Gastrocnemius medialis (tissue), 4 donors: ENCODE results near the gene SPRED2.

ENCODE experiments used
- POLR2A ChIP-seq, 2 donors: fragments of 450-650 bp; IDR thresholded peaks; one replicate each; pipeline ENCODE4 v1.6.1; 2017; ENCODE audit warnings: antibody characterized with exemption in 2 of 2, mild to moderate bottlenecking in 2 of 2, moderate library complexity in 2 of 2
- TF ChIP-seq, protein P1 (sequence below), 5 experiments: fragments of 450-650 bp in 3 of 5; fragments of 200-600 bp in 2 of 5; sonication (generic) in 2 of 5; IDR thresholded peaks in 4 of 5; conservative IDR thresholded peaks in 1 of 5; 1 replicate in 4 of 5; 2 replicates in 1 of 5; pipeline ENCODE4 v1.5.1; 2016 to 2019; ENCODE audit warnings: antibody characterized with exemption in 5 of 5, mild to moderate bottlenecking in 3 of 5, moderate library complexity in 3 of 5

DNA sequence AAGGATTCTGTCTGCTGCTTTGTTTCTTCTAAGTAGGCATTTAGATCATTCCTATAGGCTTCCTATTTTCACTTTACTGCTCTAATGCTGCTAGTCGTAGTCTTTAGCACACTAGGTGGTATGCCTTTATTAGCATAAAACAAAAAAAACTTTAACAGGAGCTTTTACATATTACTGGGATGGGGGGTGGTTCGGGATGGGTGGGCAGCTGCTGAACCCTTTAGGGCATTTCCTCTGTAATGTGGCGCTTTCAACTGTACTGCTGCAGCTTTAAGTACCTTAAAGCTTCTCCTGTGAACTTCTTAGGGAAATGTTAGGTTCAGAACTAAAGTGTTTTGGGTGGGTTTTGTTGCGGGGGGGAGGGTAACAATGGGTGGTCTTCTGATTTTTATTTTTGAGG, 163.4 kb downstream of the SPRED2 start:
- TF ChIP-seq POLR2A (IDR thresholded peaks at IDR 0.05): no peak
- TF ChIP-seq, protein P1, sequence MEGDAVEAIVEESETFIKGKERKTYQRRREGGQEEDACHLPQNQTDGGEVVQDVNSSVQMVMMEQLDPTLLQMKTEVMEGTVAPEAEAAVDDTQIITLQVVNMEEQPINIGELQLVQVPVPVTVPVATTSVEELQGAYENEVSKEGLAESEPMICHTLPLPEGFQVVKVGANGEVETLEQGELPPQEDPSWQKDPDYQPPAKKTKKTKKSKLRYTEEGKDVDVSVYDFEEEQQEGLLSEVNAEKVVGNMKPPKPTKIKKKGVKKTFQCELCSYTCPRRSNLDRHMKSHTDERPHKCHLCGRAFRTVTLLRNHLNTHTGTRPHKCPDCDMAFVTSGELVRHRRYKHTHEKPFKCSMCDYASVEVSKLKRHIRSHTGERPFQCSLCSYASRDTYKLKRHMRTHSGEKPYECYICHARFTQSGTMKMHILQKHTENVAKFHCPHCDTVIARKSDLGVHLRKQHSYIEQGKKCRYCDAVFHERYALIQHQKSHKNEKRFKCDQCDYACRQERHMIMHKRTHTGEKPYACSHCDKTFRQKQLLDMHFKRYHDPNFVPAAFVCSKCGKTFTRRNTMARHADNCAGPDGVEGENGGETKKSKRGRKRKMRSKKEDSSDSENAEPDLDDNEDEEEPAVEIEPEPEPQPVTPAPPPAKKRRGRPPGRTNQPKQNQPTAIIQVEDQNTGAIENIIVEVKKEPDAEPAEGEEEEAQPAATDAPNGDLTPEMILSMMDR (IDR thresholded peaks at IDR 0.05 in 4 of 5, conservative IDR thresholded peaks at IDR 0.05 in 1 of 5): no peak
